ENCODE measurements around the gene KCNK2. TPM values are rescaled to one million over a fixed set of nuclear protein-coding genes. Genes with fewer than 3 reads are reported as not detected.

KCNK2 gene
- total RNA-seq, 4 donors from 2014 or later: 3.9 to 22.6 (median 21.2) TPM

DNA sequence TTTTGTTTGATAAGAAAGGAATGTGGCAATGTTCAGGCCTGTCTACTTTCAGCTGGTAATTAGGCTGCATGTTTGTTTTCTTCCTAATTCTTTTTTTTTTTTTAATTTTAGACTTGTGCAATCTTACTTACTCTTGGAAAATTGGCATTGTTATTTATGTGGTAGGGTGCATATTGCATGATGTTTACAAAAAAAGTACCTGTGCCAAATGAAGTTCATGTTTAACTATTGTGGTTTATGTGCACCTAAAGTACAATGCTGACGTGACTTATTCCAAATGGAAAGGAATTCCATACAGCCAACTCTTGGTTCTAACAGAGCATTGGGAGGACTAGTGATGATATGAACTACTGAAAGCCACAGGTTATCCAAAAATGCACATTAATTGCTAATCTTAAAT is 51.0 kb downstream of the KCNK2 start:
- intact Hi-C loops (cut with DNase I): no loop called here

DNA sequence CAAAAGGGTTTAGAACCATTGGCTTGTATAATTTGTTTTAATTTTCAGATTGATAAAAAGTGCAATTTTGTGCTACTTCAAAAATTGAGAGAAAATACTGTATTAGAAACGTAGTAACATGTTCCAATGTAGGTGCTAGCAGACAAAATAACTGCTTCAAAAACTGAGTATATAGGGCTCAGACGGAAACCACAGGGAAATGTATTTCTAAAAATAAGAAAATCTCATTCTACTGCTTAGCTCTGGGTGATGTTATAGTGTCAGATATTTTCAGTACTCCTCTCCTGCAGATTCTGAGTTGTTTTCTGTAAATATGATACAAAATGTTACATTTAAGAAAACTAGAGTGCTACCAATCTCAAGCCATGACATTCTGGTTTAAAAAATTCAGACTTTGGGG is 55.4 kb downstream of the KCNK2 start:
- intact Hi-C loops (cut with DNase I): no loop called here
- H3K27me3 ChIP-seq: no peaks in the 10 kb centered on the region

More for the DNA sequence above, 51.0 kb downstream of the KCNK2 start:
- H3K9me3 ChIP-seq: no peaks in the 10 kb centered on the region
- no peak overlapping the region for H3K27ac ChIP-seq
- no peak overlapping the region for H3K4me3 ChIP-seq (replicated peaks in 1 of 3)
- TF ChIP-seq, protein P1, sequence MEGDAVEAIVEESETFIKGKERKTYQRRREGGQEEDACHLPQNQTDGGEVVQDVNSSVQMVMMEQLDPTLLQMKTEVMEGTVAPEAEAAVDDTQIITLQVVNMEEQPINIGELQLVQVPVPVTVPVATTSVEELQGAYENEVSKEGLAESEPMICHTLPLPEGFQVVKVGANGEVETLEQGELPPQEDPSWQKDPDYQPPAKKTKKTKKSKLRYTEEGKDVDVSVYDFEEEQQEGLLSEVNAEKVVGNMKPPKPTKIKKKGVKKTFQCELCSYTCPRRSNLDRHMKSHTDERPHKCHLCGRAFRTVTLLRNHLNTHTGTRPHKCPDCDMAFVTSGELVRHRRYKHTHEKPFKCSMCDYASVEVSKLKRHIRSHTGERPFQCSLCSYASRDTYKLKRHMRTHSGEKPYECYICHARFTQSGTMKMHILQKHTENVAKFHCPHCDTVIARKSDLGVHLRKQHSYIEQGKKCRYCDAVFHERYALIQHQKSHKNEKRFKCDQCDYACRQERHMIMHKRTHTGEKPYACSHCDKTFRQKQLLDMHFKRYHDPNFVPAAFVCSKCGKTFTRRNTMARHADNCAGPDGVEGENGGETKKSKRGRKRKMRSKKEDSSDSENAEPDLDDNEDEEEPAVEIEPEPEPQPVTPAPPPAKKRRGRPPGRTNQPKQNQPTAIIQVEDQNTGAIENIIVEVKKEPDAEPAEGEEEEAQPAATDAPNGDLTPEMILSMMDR (IDR thresholded peaks at IDR 0.05): no peak
- TF ChIP-seq POLR2A (IDR thresholded peaks at IDR 0.05): no peak
- no peaks in the 10 kb centered on the region for H3K36me3 ChIP-seq
- H3K27me3 ChIP-seq: no peaks in the 10 kb centered on the region
- peaks cover 3 to 5% of the 10 kb centered on the region in 2 donors for H3K4me1 ChIP-seq
- no peak for DNase-seq
- WGBS, 2 donors: 83 to 94% methylated on average over 1 of the region's 1 CpG

DNA sequence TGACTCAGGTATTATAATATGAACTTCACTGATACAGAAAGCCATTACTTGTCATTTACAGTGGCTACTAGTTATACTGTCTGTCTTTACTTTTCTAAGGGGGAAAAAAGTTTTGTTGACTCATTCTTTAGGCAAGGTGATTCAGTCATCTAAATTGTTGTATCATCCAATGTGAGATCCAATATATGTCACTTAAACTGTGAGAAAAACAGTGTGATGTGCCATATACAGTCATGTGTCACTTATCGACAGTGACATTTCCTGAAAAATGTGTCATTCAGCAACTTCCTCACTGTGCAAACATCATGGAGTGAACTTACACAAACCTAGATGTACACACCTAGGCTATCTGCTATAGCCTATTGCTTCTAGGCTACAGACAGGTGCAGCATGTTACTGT is 57.6 kb downstream of the KCNK2 start:
- DNase-seq: no peak
- TF ChIP-seq, protein P1 (IDR thresholded peaks at IDR 0.05): no peak
- TF ChIP-seq POLR2A (IDR thresholded peaks at IDR 0.05): no peak
- H3K27me3 ChIP-seq: no peaks in the 10 kb centered on the region
- no peak overlapping the region for H3K4me3 ChIP-seq (replicated peaks in 1 of 3)
- intact Hi-C loops (cut with DNase I): loop anchor here (10.0 kb wide), 2 partner anchors 325 to 485 kb away; no protein-coding TSS in a partner anchor
- H3K4me1 ChIP-seq: no peaks in the 10 kb centered on the region
- no peaks in the 10 kb centered on the region for H3K9me3 ChIP-seq
- WGBS, 2 donors: 86 to 91% methylated on average over 1 of the region's 1 CpG
- no peaks in the 10 kb centered on the region for H3K36me3 ChIP-seq
- H3K27ac ChIP-seq: no peak overlapping the region

More for the DNA sequence above, 55.4 kb downstream of the KCNK2 start:
- DNase-seq: no peak
- Histone ChIP-seq H3K4me1 (no peaks in the 10 kb centered on the region), H3K4me3 (replicated peaks in 1 of 3) (no peak overlapping the region), H3K9me3 (no peaks in the 10 kb centered on the region), H3K36me3 (no peaks in the 10 kb centered on the region), H3K27ac (no peak overlapping the region)
- 48 to 70% methylated on average over 2 of the region's 2 CpGs for WGBS, 2 donors
- no peak for TF ChIP-seq POLR2A (IDR thresholded peaks at IDR 0.05)
- TF ChIP-seq, protein P1 (IDR thresholded peaks at IDR 0.05): no peak

DNA sequence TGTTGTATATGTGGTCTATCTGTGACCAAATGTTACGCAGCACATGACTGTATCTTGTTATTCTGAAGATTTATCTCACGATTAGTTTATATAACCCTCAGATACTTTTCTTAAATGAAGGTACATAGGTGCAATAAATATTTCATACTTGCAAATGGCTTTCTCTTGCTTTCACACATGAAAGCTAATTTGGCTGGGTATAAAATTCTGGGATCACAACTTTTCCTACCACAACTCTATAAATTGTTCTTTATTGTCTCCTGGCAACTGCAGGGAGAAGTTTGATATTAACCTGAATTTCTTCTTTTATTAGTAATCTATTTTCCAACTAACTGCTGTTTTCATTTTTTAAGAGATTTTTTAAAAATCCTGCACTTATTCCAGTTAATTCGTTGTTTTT is 58.9 kb downstream of the KCNK2 start:
- no peak overlapping the region for H3K4me3 ChIP-seq (replicated peaks in 1 of 3)
- H3K4me1 ChIP-seq: no peaks in the 10 kb centered on the region
- DNase-seq: no peak
- H3K27ac ChIP-seq: no peak overlapping the region
- intact Hi-C loops (cut with DNase I): loop anchor here (10.0 kb wide), 2 partner anchors 327 to 487 kb away; no protein-coding TSS in a partner anchor
- TF ChIP-seq, protein P1 (IDR thresholded peaks at IDR 0.05): no peak
- TF ChIP-seq POLR2A (IDR thresholded peaks at IDR 0.05): no peak
- no peaks in the 10 kb centered on the region for H3K27me3 ChIP-seq
- no peaks in the 10 kb centered on the region for H3K9me3 ChIP-seq
- WGBS, 2 donors: 93 to 95% methylated on average over 3 of the region's 3 CpGs
- no peaks in the 10 kb centered on the region for H3K36me3 ChIP-seq

DNA sequence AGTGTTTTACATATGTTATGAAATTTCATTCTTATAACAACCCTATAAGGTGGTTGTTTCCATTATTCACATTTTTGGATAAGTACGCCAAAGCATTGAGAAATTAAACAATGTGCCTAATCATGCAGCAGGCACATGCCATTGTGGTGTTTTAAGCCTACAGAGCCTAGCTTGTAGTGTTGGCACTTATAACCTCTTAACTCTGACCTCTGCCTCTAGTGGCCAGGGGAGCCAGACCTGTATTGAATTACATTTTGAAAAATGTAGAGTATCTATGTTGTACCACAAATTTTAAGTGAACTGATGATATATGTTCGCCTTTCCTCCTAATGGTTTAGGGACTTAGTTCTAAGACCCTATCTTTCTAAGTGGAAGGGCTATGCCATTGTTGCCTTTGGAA is 61.0 kb downstream of the KCNK2 start:
- intact Hi-C loops (cut with DNase I): loop anchor here (10.0 kb wide), 2 partner anchors 329 to 489 kb away; no protein-coding TSS in a partner anchor
- no peaks in the 10 kb centered on the region for H3K36me3 ChIP-seq
- H3K9me3 ChIP-seq: no peaks in the 10 kb centered on the region
- WGBS, 2 donors: 97 to 100% methylated on average over 2 of the region's 2 CpGs
- no peak overlapping the region for H3K27ac ChIP-seq
- no peak overlapping the region for H3K4me3 ChIP-seq (replicated peaks in 1 of 3)
- DNase-seq: no peak
- TF ChIP-seq, protein P1 (IDR thresholded peaks at IDR 0.05): no peak
- TF ChIP-seq POLR2A (IDR thresholded peaks at IDR 0.05): no peak
- no peaks in the 10 kb centered on the region for H3K4me1 ChIP-seq
- H3K27me3 ChIP-seq: no peaks in the 10 kb centered on the region
